Neural cell (in vitro differentiated cells): ENCODE data around the gene ANAPC5. TPM values are rescaled to one million over a fixed set of nuclear protein-coding genes. Genes with fewer than 3 reads are reported as not detected.

Experiments
- H2AFZ ChIP-seq: fragments of 200-600, 300-800 bp; sonication (generic), shearing (Covaris generic); 2 replicates; pipeline ENCODE4 v1.6.0; 2014; ENCODE audit warnings: low read depth, mild to moderate bottlenecking, antibody characterized with exemption, low read length, moderate library complexity
- H3F3A ChIP-seq: fragments of 200-600 bp; shearing (Covaris generic); 2 replicates; pipeline ENCODE4 v1.6.1; 2016; ENCODE audit warnings: mild to moderate bottlenecking, moderate library complexity, mixed read lengths, antibody characterized with exemption, low read length; ENCODE audit not compliant: insufficient read depth, poor library complexity, severe bottlenecking
- H3K27ac ChIP-seq: fragments of 200-600, 300-800 bp; sonication (generic), shearing (Covaris generic); 2 replicates; pipeline ENCODE4 v1.5.1; 2014; ENCODE audit warnings: mild to moderate bottlenecking, low read length, moderate library complexity
- H3K27me3 ChIP-seq: fragments of 300-800, 200-600 bp; sonication (generic), shearing (Covaris generic); 2 replicates; pipeline ENCODE4 v1.6.0; 2014; ENCODE audit warnings: mild to moderate bottlenecking, low read depth, low read length, moderate library complexity; ENCODE audit not compliant: insufficient read depth
- H3K36me3 ChIP-seq: fragments of 300-800, 200-600 bp; sonication (generic), shearing (Covaris generic); 2 replicates; pipeline ENCODE4 v1.5.1; 2014; ENCODE audit warnings: mild to moderate bottlenecking, antibody characterized with exemption, low read length, moderate library complexity; ENCODE audit not compliant: insufficient read depth
- H3K4me2 ChIP-seq: fragments of 300-800, 200-600 bp; sonication (generic), shearing (Covaris generic); 2 replicates; pipeline ENCODE4 v1.6.0; 2014; ENCODE audit warnings: mild to moderate bottlenecking, low read length
- H3K4me3 ChIP-seq: fragments of 300-800, 200-600 bp; sonication (generic), shearing (Covaris generic); 2 replicates; pipeline ENCODE4 v1.5.1; 2014; ENCODE audit warnings: mild to moderate bottlenecking, low read length, moderate library complexity
- H3K79me2 ChIP-seq: fragments of 200-600 bp; shearing (Covaris generic); replicated peaks from 2 replicates; pipeline ENCODE4 v1.6.0; 2014; ENCODE audit warnings: mild to moderate bottlenecking, low read length, moderate library complexity; ENCODE audit not compliant: insufficient read depth
- H3K9ac ChIP-seq: fragments of 300-800, 200-600 bp; sonication (generic), shearing (Covaris generic); 2 replicates; pipeline ENCODE4 v1.6.1; 2016; ENCODE audit warnings: mild to moderate bottlenecking, low read length, mixed read lengths
- H3K9me2 ChIP-seq: fragments of 200-600 bp; shearing (Covaris generic); 2 replicates; pipeline ENCODE4 v1.6.1; 2016; ENCODE audit warnings: mild to moderate bottlenecking, low read length, mixed read lengths; ENCODE audit not compliant: insufficient read depth
- H3K9me3 ChIP-seq: fragments of 200-600, 300-800 bp; sonication (generic), shearing (Covaris generic); 2 replicates; pipeline ENCODE4 v1.6.1; 2016; ENCODE audit warnings: mild to moderate bottlenecking, mixed run types, low read length, moderate library complexity, mixed read lengths
- H4K20me1 ChIP-seq: fragments of 200-600 bp; shearing (Covaris generic); 2 replicates; pipeline ENCODE4 v1.6.1; 2016; ENCODE audit warnings: mild to moderate bottlenecking, mixed run types; ENCODE audit not compliant: insufficient read depth
- CTCF ChIP-seq: fragments of 450-650 bp; IDR thresholded peaks from 2 replicates; pipeline ENCODE4 v1.5.1; 2014; ENCODE audit warnings: antibody characterized with exemption, mild to moderate bottlenecking, moderate library complexity; ENCODE audit not compliant: poor library complexity, severe bottlenecking
- EP300 ChIP-seq: fragments of 450-650 bp; conservative IDR thresholded peaks from 2 replicates; pipeline ENCODE4 v1.6.1; 2014; ENCODE audit warnings: antibody characterized with exemption, mild to moderate bottlenecking, moderate library complexity; ENCODE audit not compliant: poor library complexity, severe bottlenecking
- EZH2 ChIP-seq: fragments of 200-600, 300-800 bp; shearing (Covaris generic), sonication (generic); IDR thresholded peaks from 2 replicates; pipeline ENCODE4 v1.6.1; 2014; ENCODE audit warnings: antibody characterized with exemption, low read length, borderline replicate concordance, mild to moderate bottlenecking; ENCODE audit not compliant: insufficient read depth, poor library complexity, severe bottlenecking
- MXI1 ChIP-seq: fragments of 450-650 bp; conservative IDR thresholded peaks from 2 replicates; pipeline ENCODE4 v1.6.1; 2014; ENCODE audit warnings: antibody characterized with exemption, mild to moderate bottlenecking; ENCODE audit not compliant: poor library complexity, severe bottlenecking
- POLR2AphosphoS5 ChIP-seq: IDR thresholded peaks from 2 replicates; pipeline ENCODE4 v1.6.1; 2012
- RAD21 ChIP-seq: fragments of 450-650 bp; conservative IDR thresholded peaks from 2 replicates; pipeline ENCODE4 v1.6.1; 2014; ENCODE audit warnings: antibody characterized with exemption, mild to moderate bottlenecking, moderate library complexity
- SMC3 ChIP-seq: fragments of 450-650 bp; conservative IDR thresholded peaks from 2 replicates; pipeline ENCODE4 v1.6.1; 2014; ENCODE audit warnings: antibody characterized with exemption, mild to moderate bottlenecking, moderate library complexity; ENCODE audit not compliant: poor library complexity
- TAF1 ChIP-seq: IDR thresholded peaks from 2 replicates; pipeline ENCODE4 v1.6.1; 2012; ENCODE audit warnings: low read depth
- polyA plus RNA-seq: library from polyadenylated mRNA; depleted of rRNA; stranded (reverse); fragments of >200 nt; gene quantifications from 2 replicates; pipeline ENCODE4 v1.2.3, GENCODE V29; 2014
- TF ChIP-seq, protein P1 (sequence below): IDR thresholded peaks from 2 replicates; pipeline ENCODE4 v1.6.1; 2012; ENCODE audit warnings: borderline replicate concordance

ANAPC5 gene
- polyA plus RNA-seq, 1 donor from 2014 or later: 272 TPM

DNA sequence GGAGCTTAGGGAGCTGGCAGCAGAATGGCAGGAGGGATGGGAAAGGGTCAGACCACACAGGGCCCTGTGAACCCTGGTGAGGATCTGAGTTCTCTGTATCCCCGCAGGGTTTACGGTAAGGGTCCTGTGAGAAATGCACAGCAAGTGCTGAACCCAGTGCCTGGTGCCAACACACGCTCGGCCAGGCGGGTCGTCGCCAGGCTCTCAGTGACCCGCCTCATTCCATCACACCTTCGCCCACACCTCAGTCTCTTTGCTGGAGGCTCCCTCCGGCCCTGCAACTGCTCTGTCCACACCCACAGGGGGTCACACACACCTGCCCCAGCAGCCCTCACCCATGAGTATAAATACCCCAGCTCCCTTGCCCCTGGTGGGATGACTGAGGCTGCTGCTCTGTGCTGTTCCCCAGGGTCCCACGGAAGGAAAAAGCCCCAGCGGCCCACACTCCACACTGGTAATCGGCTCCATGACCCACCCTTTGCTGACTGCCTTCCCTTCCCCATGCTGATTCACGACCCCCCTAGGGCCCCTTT is 78.8 kb downstream of the ANAPC5 start:
- Histone ChIP-seq H3K36me3 (peaks cover 4% of the 10 kb centered on the region), H3K4me3 (no peak overlapping the region), H3K27ac (no peak overlapping the region), H2AFZ (no peak overlapping the region), H3K4me2 (no peak overlapping the region), H3K9ac (no peak overlapping the region), H3K9me2 (no peaks in the 10 kb centered on the region), H3K79me2 (no peaks in the 10 kb centered on the region), H4K20me1 (no peaks in the 10 kb centered on the region), H3K27me3 (no peaks in the 10 kb centered on the region), H3K9me3 (no peaks in the 10 kb centered on the region), H3F3A (no peaks in the 10 kb centered on the region)
- TF ChIP-seq, protein P1, sequence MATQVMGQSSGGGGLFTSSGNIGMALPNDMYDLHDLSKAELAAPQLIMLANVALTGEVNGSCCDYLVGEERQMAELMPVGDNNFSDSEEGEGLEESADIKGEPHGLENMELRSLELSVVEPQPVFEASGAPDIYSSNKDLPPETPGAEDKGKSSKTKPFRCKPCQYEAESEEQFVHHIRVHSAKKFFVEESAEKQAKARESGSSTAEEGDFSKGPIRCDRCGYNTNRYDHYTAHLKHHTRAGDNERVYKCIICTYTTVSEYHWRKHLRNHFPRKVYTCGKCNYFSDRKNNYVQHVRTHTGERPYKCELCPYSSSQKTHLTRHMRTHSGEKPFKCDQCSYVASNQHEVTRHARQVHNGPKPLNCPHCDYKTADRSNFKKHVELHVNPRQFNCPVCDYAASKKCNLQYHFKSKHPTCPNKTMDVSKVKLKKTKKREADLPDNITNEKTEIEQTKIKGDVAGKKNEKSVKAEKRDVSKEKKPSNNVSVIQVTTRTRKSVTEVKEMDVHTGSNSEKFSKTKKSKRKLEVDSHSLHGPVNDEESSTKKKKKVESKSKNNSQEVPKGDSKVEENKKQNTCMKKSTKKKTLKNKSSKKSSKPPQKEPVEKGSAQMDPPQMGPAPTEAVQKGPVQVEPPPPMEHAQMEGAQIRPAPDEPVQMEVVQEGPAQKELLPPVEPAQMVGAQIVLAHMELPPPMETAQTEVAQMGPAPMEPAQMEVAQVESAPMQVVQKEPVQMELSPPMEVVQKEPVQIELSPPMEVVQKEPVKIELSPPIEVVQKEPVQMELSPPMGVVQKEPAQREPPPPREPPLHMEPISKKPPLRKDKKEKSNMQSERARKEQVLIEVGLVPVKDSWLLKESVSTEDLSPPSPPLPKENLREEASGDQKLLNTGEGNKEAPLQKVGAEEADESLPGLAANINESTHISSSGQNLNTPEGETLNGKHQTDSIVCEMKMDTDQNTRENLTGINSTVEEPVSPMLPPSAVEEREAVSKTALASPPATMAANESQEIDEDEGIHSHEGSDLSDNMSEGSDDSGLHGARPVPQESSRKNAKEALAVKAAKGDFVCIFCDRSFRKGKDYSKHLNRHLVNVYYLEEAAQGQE: no peak
- no peak for TF ChIP-seq POLR2AphosphoS5
- TF ChIP-seq RAD21: no peak
- TF ChIP-seq TAF1: no peak
- TF ChIP-seq CTCF: no peak
- TF ChIP-seq SMC3: no peak
- TF ChIP-seq MXI1: no peak
- TF ChIP-seq EP300: no peak
- TF ChIP-seq EZH2: no peak

DNA sequence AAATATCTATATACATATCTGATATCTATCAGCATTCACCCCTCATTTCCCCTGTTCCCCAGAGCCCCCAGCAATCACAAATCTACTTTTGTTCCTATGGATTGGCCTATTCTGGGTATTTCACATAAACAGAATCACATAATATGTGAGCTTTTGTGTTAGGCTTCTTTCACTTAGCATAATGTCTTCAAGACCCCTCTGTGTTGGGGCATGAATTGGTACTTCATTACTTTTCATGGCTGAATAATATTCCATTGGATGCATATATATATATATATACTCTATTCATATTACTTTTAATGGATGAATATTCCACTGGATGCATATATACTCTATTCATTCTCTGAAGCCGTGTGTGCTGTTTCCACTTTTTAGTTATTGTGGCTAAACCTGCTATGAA is 84.4 kb downstream of the ANAPC5 start:
- Histone ChIP-seq H2AFZ (no peak overlapping the region), H3K79me2 (no peaks in the 10 kb centered on the region), H4K20me1 (no peaks in the 10 kb centered on the region), H3K36me3 (peaks cover 4% of the 10 kb centered on the region), H3F3A (no peaks in the 10 kb centered on the region), H3K4me2 (no peak overlapping the region), H3K27ac (no peak overlapping the region), H3K9ac (no peak overlapping the region), H3K4me3 (no peak overlapping the region), H3K9me2 (no peaks in the 10 kb centered on the region), H3K9me3 (no peaks in the 10 kb centered on the region), H3K27me3 (no peaks in the 10 kb centered on the region)
- TF ChIP-seq CTCF (no peak), RAD21 (no peak), EZH2 (no peak), TAF1 (no peak), POLR2AphosphoS5 (no peak), SMC3 (no peak), MXI1 (no peak), EP300 (no peak)
- TF ChIP-seq, protein P1: no peak
